Measurements from ENCODE around the gene SLC47A2.

Gene SLC47A2

DNA sequence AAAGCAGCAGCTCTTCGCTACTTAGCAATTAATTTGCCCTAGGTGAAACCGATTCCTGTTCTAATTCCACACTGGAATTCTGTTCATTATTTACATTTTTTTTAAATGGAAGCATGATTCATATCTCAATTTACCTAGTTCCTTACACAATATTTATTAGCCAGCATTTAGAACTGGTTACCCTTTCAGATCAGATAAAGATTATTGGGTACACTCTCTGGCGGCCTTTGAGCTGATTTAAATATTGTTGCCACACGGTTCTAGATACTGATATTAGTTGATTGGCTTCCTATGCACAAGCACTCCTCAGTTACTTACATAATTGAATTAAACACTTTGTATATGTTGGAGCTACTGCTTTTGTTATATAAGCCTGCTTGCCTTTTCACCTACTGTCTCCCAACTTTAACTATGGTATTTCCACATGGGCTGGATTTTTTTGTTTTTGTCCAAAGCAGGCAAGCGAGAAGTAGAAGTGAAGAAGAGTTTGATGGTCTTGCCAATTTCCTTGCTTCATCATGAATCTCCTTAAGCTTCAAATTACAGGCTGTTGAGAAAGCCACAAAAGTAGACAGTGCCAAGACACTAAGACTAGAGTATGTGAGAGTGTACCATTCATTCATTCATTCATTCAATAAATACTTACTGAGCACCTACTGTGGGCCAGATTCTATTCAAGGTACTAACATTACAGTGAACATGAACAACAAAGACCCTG, 71.7 kb downstream of the SLC47A2 start:
- TF ChIP-seq, protein P1, sequence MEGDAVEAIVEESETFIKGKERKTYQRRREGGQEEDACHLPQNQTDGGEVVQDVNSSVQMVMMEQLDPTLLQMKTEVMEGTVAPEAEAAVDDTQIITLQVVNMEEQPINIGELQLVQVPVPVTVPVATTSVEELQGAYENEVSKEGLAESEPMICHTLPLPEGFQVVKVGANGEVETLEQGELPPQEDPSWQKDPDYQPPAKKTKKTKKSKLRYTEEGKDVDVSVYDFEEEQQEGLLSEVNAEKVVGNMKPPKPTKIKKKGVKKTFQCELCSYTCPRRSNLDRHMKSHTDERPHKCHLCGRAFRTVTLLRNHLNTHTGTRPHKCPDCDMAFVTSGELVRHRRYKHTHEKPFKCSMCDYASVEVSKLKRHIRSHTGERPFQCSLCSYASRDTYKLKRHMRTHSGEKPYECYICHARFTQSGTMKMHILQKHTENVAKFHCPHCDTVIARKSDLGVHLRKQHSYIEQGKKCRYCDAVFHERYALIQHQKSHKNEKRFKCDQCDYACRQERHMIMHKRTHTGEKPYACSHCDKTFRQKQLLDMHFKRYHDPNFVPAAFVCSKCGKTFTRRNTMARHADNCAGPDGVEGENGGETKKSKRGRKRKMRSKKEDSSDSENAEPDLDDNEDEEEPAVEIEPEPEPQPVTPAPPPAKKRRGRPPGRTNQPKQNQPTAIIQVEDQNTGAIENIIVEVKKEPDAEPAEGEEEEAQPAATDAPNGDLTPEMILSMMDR (IDR thresholded peaks at IDR 0.05; ENCODE audit: low read depth, low read length): no peak
- in situ Hi-C loops (cut with HindIII; ENCODE audit: low sequenced_read_pairs): no loop called here
- H3K4me3 ChIP-seq (ENCODE audit: low read depth, low read length): no peak overlapping the region
- DNase-seq (ENCODE audit: low read depth, low spot score): no peak

DNA sequence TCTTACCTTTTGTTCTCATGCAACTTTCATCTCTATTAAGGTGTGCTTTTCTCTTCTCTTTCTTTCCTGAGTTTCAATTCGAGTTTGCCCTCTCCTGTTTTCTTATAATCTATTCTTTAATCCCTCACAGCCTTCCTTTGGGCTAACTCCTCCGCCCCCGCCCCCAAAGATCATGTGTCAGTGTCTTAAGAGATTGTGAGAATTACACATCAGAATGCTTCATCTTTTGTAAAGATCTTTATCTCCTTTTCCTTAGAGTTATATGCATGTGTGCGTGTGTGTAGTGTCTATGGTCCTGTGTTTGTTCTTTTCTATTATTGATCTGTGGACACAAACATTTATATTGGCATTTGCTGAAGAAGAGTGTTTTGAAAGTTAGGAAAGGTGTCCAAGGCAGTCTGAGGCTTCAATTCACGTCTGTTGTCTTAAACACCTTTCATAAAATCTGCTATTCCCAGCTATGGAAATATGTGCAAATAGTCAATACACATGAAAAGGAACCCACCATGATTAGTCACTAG, 74.0 kb downstream of the SLC47A2 start:
- H3K4me3 ChIP-seq (ENCODE audit: low read depth, low read length): no peak overlapping the region
- no peak for DNase-seq (ENCODE audit: low read depth, low spot score)
- TF ChIP-seq, protein P1 (IDR thresholded peaks at IDR 0.05; ENCODE audit: low read depth, low read length): no peak
- in situ Hi-C loops (cut with HindIII; ENCODE audit: low sequenced_read_pairs): no loop called here

DNA sequence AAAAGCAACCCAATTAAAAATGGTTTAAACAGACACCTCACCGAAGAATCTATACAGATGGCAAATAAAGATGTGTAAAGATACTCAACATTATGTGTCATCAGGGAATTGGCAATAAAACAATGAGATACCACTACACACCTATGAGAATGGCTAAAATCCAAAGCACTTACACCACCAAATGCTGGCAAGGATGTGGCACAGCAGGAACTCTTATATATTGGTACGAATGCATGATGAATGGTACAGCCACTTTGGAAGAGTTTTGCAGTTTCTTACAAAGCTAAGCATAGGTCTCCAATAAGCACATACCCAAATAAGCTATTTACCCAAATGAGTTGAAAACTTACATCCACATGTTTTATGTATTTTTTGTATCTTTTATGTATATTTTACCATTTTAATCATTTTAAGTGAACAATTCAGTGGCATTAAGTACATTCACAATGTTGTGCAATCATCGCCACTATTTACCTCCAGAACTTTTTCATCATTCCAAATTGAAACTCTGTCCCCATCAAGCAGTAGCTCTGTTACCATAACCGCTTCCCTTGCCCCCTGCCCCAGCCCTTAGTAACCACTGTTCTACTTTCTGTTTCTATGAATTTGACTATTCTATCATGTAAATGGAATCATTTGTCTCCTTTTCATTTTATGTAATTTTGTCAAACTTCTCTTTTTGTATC, 74.6 kb downstream of the SLC47A2 start:
- no peak overlapping the region for H3K4me3 ChIP-seq (ENCODE audit: low read depth, low read length)
- TF ChIP-seq, protein P1 (IDR thresholded peaks at IDR 0.05; ENCODE audit: low read depth, low read length): no peak
- in situ Hi-C loops (cut with HindIII; ENCODE audit: low sequenced_read_pairs): no loop called here
- DNase-seq (ENCODE audit: low read depth, low spot score): no peak

DNA sequence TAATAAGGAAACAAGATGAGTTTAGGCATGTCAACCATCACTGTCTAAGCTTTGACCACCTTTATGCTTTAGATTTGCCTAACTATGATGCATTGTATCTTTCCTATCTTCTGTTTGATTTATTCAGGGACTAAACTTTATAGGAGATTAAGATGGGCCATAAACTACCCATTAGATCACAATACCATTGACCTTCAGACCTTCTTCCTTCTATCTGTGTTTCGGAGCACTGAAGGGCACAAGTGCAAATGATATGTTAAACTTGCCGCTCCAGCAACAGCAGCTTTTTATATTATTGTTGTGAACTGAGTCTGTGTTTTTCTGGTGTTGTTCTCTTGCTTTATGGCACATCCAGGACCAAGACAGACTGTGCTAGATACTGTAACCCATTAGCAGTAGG, 84.5 kb downstream of the SLC47A2 start:
- in situ Hi-C loops (cut with HindIII; ENCODE audit: low sequenced_read_pairs): no loop called here
- TF ChIP-seq, protein P1 (IDR thresholded peaks at IDR 0.05; ENCODE audit: low read depth, low read length): no peak
- no peak for DNase-seq (ENCODE audit: low read depth, low spot score)
- no peak overlapping the region for H3K4me3 ChIP-seq (ENCODE audit: low read depth, low read length)

DNA sequence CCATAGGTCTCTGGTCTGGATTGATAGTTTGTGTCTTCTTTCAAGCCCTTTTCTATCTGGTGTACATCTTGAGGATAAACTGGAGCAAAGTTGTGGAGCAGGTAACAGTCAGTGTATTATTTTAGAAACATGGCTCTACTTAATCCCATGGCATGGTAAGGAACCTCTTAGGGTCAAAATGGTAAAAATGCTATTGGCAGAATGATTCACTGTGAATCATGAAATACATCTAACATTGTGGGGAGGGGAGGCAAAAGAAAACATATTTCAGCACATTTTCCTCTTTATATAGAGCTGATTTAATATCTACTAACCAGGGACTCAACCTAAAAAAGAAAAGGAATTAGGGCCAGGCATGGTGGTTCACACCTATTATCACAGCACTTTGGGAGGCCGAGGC, 85.7 kb downstream of the SLC47A2 start:
- TF ChIP-seq, protein P1 (IDR thresholded peaks at IDR 0.05; ENCODE audit: low read depth, low read length): no peak
- no peak overlapping the region for H3K4me3 ChIP-seq (ENCODE audit: low read depth, low read length)
- no peak for DNase-seq (ENCODE audit: low read depth, low spot score)
- in situ Hi-C loops (cut with HindIII; ENCODE audit: low sequenced_read_pairs): no loop called here

DNA sequence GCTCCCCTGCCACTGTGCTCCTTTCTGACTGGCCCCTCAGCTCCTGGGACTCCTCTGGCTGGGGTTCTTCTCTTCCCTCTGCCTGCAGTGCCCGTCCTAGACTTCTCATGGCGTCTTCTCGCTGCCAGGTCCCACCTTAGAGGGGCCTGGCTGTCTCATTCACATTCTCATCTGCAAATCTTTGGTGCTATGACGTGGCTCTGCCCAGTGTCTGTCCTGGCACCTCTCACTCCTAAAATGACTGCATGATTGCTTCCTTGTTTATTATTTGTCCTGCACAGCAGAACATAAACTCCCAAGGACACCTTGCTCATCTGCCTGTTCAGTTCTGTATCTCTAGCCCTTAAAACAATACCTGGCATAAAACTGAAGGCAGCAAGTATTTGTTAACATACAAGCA, 86.3 kb downstream of the SLC47A2 start:
- TF ChIP-seq, protein P1 (IDR thresholded peaks at IDR 0.05; ENCODE audit: low read depth, low read length): no peak
- in situ Hi-C loops (cut with HindIII; ENCODE audit: low sequenced_read_pairs): no loop called here
- DNase-seq (ENCODE audit: low read depth, low spot score): no peak
- H3K4me3 ChIP-seq (ENCODE audit: low read depth, low read length): no peak overlapping the region

Data from astrocyte of the spinal cord (primary cell).